GM12878 (cell line): ENCODE results near the gene CCDC9B. TPM values are rescaled to one million over a fixed set of nuclear protein-coding genes. Genes with fewer than 3 reads are reported as not detected.

Experiments
- ATAC-seq: fragments of 200-7000 bp; cut with Tn5 transposase; 3 replicates; pipeline ENCODE4 v1.9.1; 2020; ENCODE audit warnings: mild to moderate bottlenecking, moderate library complexity
- BruUV-seq: library from RNA; stranded (reverse); fragments of 400-500 nt; replicated peaks from 2 replicates; lab custom pipeline; 2021; lab: Mats Ljungman, UMichigan
- CTCF ChIA-PET: fragments of 300-600 bp; sonication (Branson Sonifier 250); formaldehyde crosslinking; extraction: SDS; loops from one replicate; lab custom pipeline; 2021; ENCODE audit warnings: inconsistent platforms; lab: Yijun Ruan, JAX
- POLR2A ChIA-PET: fragments of 350-600 bp; formaldehyde crosslinking; extraction: SDS; loops from one replicate; lab custom pipeline; 2021; ENCODE audit warnings: inconsistent platforms; lab: Charles Lee
- RAD21 ChIA-PET: fragments of 300-600 bp; sonication (Branson Sonifier 250); formaldehyde crosslinking; loops from one replicate; lab custom pipeline; 2023; ENCODE audit warnings: antibody characterized with exemption; ENCODE audit not compliant: unreplicated experiment; lab: Charles Lee
- SMC1A ChIA-PET: fragments of 300-600 bp; sonication (Branson Sonifier 250); formaldehyde crosslinking; loops from one replicate; lab custom pipeline; 2023; ENCODE audit not compliant: unreplicated experiment, uncharacterized antibody; lab: Charles Lee
- DNase-seq: peaks from one replicate; pipeline ENCODE4 v3.0.0-alpha.2; 2011; ENCODE audit warnings: low read depth, low spot score
- FAIRE-seq: peaks from 3 replicates; lab custom pipeline; 2011; peaks lifted over from hg19 to GRCh38; lab: Jason Lieb, UNC
- H2AFZ ChIP-seq: 2 replicates; pipeline ENCODE4 v1.6.0; 2011; ENCODE audit warnings: low read depth, low read length, control low read depth; ENCODE audit not compliant: control insufficient read depth
- H3K27ac ChIP-seq: 2 replicates; pipeline ENCODE4 v1.5.1; 2011; ENCODE audit warnings: control low read depth; ENCODE audit not compliant: control insufficient read depth, insufficient read depth
- H3K27me3 ChIP-seq, 2 experiments: replicated peaks in 1 of 2; 2 replicates each; pipeline versions ENCODE4 v1.6.0 to v1.6.1; 2011; ENCODE audit warnings: low read length in 1 of 2; ENCODE audit not compliant: control insufficient read depth in 2 of 2, insufficient read depth in 2 of 2
- H3K36me3 ChIP-seq, 2 experiments: 2 replicates each; pipeline ENCODE4 v1.5.1; 2011; ENCODE audit warnings: low read length in 1 of 2; ENCODE audit not compliant: control insufficient read depth in 2 of 2, insufficient read depth in 2 of 2
- H3K4me1 ChIP-seq: 2 replicates; pipeline ENCODE4 v1.6.1; 2011; ENCODE audit warnings: mild to moderate bottlenecking, low read length, moderate library complexity, mixed read lengths; ENCODE audit not compliant: control insufficient read depth, insufficient read depth
- H3K4me2 ChIP-seq: 2 replicates; pipeline ENCODE4 v1.6.0; 2011; ENCODE audit warnings: control low read depth; ENCODE audit not compliant: control insufficient read depth, insufficient read depth
- H3K4me3 ChIP-seq: fragments of 200-600 bp; sonication (generic); 2 replicates; pipeline ENCODE4 v1.5.1; 2016
- H3K79me2 ChIP-seq: 2 replicates; pipeline ENCODE4 v1.6.0; 2011; ENCODE audit warnings: low read length; ENCODE audit not compliant: control insufficient read depth, insufficient read depth
- H3K9ac ChIP-seq: 2 replicates; pipeline ENCODE4 v1.8.0; 2011; ENCODE audit warnings: low read length, control low read depth, mixed read lengths; ENCODE audit not compliant: control insufficient read depth, insufficient read depth
- H3K9me3 ChIP-seq: replicated peaks from 3 replicates; pipeline ENCODE4 v1.5.1; 2011; ENCODE audit warnings: mild to moderate bottlenecking, low read length; ENCODE audit not compliant: control insufficient read depth, insufficient read depth
- H4K20me1 ChIP-seq: 2 replicates; pipeline ENCODE4 v1.6.0; 2011; ENCODE audit not compliant: control insufficient read depth, insufficient read depth
- BCL3 ChIP-seq: IDR thresholded peaks from 2 replicates; pipeline ENCODE4 v1.6.1; 2011; ENCODE audit warnings: borderline replicate concordance, low read depth, mild to moderate bottlenecking, moderate library complexity, low read length; ENCODE audit not compliant: insufficient read depth, poor library complexity, severe bottlenecking
- CBFB ChIP-seq: IDR thresholded peaks from 2 replicates; pipeline ENCODE4 v1.6.1; 2016; ENCODE audit warnings: antibody characterized with exemption, low read depth
- CUX1 ChIP-seq: IDR thresholded peaks from 2 replicates; pipeline ENCODE4 v1.6.1; 2012; ENCODE audit warnings: improper control_type of control experiment, low read depth, low read length; ENCODE audit not compliant: insufficient replicate concordance
- ESRRA ChIP-seq: IDR thresholded peaks from 2 replicates; pipeline ENCODE4 v1.6.1; 2012; ENCODE audit warnings: mild to moderate bottlenecking, low read length, improper control_type of control experiment
- KLF5 ChIP-seq: fragments of 450-650 bp; IDR thresholded peaks from 2 replicates; pipeline ENCODE4 v1.6.1; 2014; ENCODE audit warnings: mild to moderate bottlenecking; ENCODE audit not compliant: partially characterized antibody
- NR2C2 ChIP-seq: IDR thresholded peaks from 2 replicates; pipeline ENCODE4 v1.6.1; 2011; ENCODE audit warnings: borderline replicate concordance, low read depth; ENCODE audit not compliant: control insufficient read depth, insufficient read length
- RAD21 ChIP-seq: IDR thresholded peaks from 2 replicates; pipeline ENCODE4 v1.6.1; 2011; ENCODE audit warnings: mild to moderate bottlenecking, low read depth, low read length, moderate library complexity; ENCODE audit not compliant: insufficient read depth
- RCOR1 ChIP-seq: conservative IDR thresholded peaks from 2 replicates; pipeline ENCODE4 v1.6.1; 2012; ENCODE audit warnings: low read depth, low read length, improper control_type of control experiment
- SIX5 ChIP-seq: IDR thresholded peaks from 2 replicates; pipeline ENCODE4 v1.6.1; 2011; ENCODE audit warnings: mild to moderate bottlenecking, low read depth, low read length, moderate library complexity; ENCODE audit not compliant: severe bottlenecking
- SUPT20H ChIP-seq: IDR thresholded peaks from 2 replicates; pipeline ENCODE4 v1.6.1; 2011; ENCODE audit warnings: low read depth, mild to moderate bottlenecking, low read length, moderate library complexity, borderline replicate concordance; ENCODE audit not compliant: control insufficient read depth
- ZNF24 ChIP-seq: fragments of 450-650 bp; IDR thresholded peaks from 2 replicates; pipeline ENCODE4 v1.6.1; 2017; ENCODE audit warnings: antibody characterized with exemption, mild to moderate bottlenecking
- ZNF622 ChIP-seq: fragments of 450-650 bp; IDR thresholded peaks from 2 replicates; pipeline ENCODE4 v1.6.1; 2017; ENCODE audit warnings: mild to moderate bottlenecking, inconsistent platforms
- ZNF687 ChIP-seq: fragments of 450-650 bp; IDR thresholded peaks from 2 replicates; pipeline ENCODE4 v1.6.1; 2017; ENCODE audit warnings: mild to moderate bottlenecking, moderate library complexity
- WGBS: methylation state at CpG from one replicate; pipeline ENCODE4 v1.1.6; 2016; ENCODE audit warnings: low lambda C conversion rate; ENCODE audit not compliant: insufficient replicate concordance, insufficient coverage; ENCODE audit errors: missing lambda C conversion rate; 5-methylcytosine and 5-hydroxymethylcytosine counted together
- in situ Hi-C: fragments of 300-500 bp; cut with MboI; formaldehyde crosslinking; loops from 9 replicates; pipeline ENCODE4 v1.14.3; 2018; ENCODE audit warnings: mixed read lengths
- intact Hi-C: fragments of 100-400 bp; cut with micrococcal nuclease; formaldehyde crosslinking; loops from one replicate; pipeline ENCODE4 v1.14.2; 2022; ENCODE audit not compliant: unreplicated experiment
- polyA plus RNA-seq, 11 experiments: library from polyadenylated mRNA; depleted of rRNA in 4 of 11; unstranded in 6 of 11; stranded (reverse) in 5 of 11; fragments of >200 nt; fragmentation: Nextera tagmentation in 4 of 11; fragmentation: Illumina TruSeq in 1 of 11; extraction: Ambion mirVana in 4 of 11; extraction: Trizol in 1 of 11; gene quantifications; 1 replicate in 1 of 11; 2 replicates in 10 of 11; pipeline versions ENCODE4 v1.2.1 to v1.2.3, GENCODE V29; 2011 to 2016; ENCODE audit warnings: inconsistent platforms in 2 of 11, missing spikeins in 2 of 11, low read depth in 1 of 11
- total RNA-seq, 4 experiments: library from RNA; depleted of rRNA in 3 of 4; stranded (reverse); fragments of >200 nt in 3 of 4; fragmentation: Illumina TruSeq in 1 of 4; extraction: Trizol in 1 of 4; gene quantifications; 2 replicates each; pipeline versions ENCODE4 v1.2.1 to v1.2.3, GENCODE V29; 2013 to 2021

Gene CCDC9B
- total and polyA plus RNA-seq, 10 of the 15 experiments (the other 5 are each of a cell fraction or from before 2014, with no cell fraction given), result 0.01 to 0.08 (median 0.03) TPM; not detected in 6

- in situ Hi-C loops, result no loop called here
- Histone ChIP-seq H4K20me1 (no peaks in the 10 kb centered on the region), H2AFZ (no peak overlapping the region), H3K4me3 (no peak overlapping the region), H3K9ac (no peak overlapping the region), H3K4me1 (no peaks in the 10 kb centered on the region), H3K79me2 (no peaks in the 10 kb centered on the region), H3K4me2 (no peak overlapping the region), H3K27me3 (no peaks in the 10 kb centered on the region; a peak in 1 of 4 replicates), H3K36me3 (no peaks in the 10 kb centered on the region), H3K9me3 (no peaks in the 10 kb centered on the region), H3K27ac (no peak overlapping the region)
- CTCF ChIA-PET, result interaction anchor here (0.6 to 13.7 kb wide), 29 partner anchors 8 to 176 kb away, joined by 3 to 336 read pairs (median 4); partner anchors contain the start of genes INAFM2, IVD and PLCB2
- BruUV-seq, result no TSS peak
- intact Hi-C loops, result loop anchor here (1.0 to 10.0 kb wide), 2 partner anchors 78 to 161 kb away; no protein-coding TSS in a partner anchor
- SMC1A ChIA-PET, result interaction anchor here (0.6 to 1.5 kb wide), 8 partner anchors 24 to 206 kb away, joined by 3 to 7 read pairs (median 3); partner anchors contain the start of gene IVD
- 35% methylated on average over 6 of the region's 6 CpGs for WGBS
- FAIRE-seq (no peak), DNase-seq (no peak), ATAC-seq (no peak)
- POLR2A ChIA-PET, result no interaction called here
- RAD21 ChIA-PET, result interaction anchor here (0.8 to 3.4 kb wide), 7 partner anchors 19 to 127 kb away, joined by 3 to 17 read pairs (median 3); no protein-coding TSS in a partner anchor
- no peak for TF ChIP-seq NR2C2
- TF ChIP-seq ESRRA, result no peak
- TF ChIP-seq ZNF24, result no peak
- no peak for TF ChIP-seq RAD21
- TF ChIP-seq CUX1, result no peak
- no peak for TF ChIP-seq ZNF687
- TF ChIP-seq ZNF622, result no peak
- no peak for TF ChIP-seq CBFB
- TF ChIP-seq RCOR1, result no peak
- no peak for TF ChIP-seq SUPT20H
- no peak for TF ChIP-seq SIX5
- no peak for TF ChIP-seq BCL3
- no peak for TF ChIP-seq KLF5
These were observed 3.5 kb upstream of the CCDC9B start for GRCh38 chr15:40344217-40344616.
